Measurements from ENCODE around the gene DYDC2. TPM values are rescaled to one million over a fixed set of nuclear protein-coding genes. Genes with fewer than 3 reads are reported as not detected.
A peak's percentile ranks its signal among the peaks of the same experiment; 100 is the strongest.

The DYDC2 gene
- total RNA-seq, 1 experiment from 2014 or later = 2.8 TPM

GRCh38 chr10:80407812-80408241, 51.2 kb downstream of the DYDC2 start:
- Histone ChIP-seq H2BK5ac (ENCODE audit: insufficient read length, low read length) (no peak overlapping the region), H3K56ac (ENCODE audit: insufficient read length, low read depth, low read length) (no peak overlapping the region), H3K4me1 (ENCODE audit: insufficient read depth, low read length) (no peaks in the 10 kb centered on the region), H3K4me2 (ENCODE audit: insufficient read depth, insufficient read length, low read length) (peak overlapping the region; percentile 57), H4K20me1 (ENCODE audit: control insufficient read depth, insufficient read depth, insufficient read length) (no peaks in the 10 kb centered on the region), H2BK15ac (ENCODE audit: low read depth, low read length) (no peak overlapping the region), H4K5ac (ENCODE audit: insufficient read length, low read depth, low read length) (no peak overlapping the region), H2AFZ (ENCODE audit: low read length) (peak overlapping the region; percentile 9), H2BK12ac (ENCODE audit: insufficient read length, low read depth, low read length) (no peak overlapping the region), H3K14ac (ENCODE audit: insufficient read depth, low read length) (peak overlapping the region; percentile 19; the same call in 1 of the 2 replicates), H3K9me3 (ENCODE audit: control insufficient read depth, low read depth, low read length) (no peaks in the 10 kb centered on the region), H3K27me3 (ENCODE audit: insufficient read depth, low read length) (peaks cover 4% of the 10 kb centered on the region; the same call in 1 of the 2 replicates), H3K18ac (ENCODE audit: insufficient read length, low read depth, low read length) (peak overlapping the region; percentile 16), H3T11ph (ENCODE audit: low read length) (no peak overlapping the region), H4K8ac (replicated peaks; ENCODE audit: insufficient read length, low read depth, low read length) (no peak overlapping the region), H3K23me2 (ENCODE audit: insufficient read length, low read depth, low read length, poor library complexity, severe bottlenecking) (peaks cover 8% of the 10 kb centered on the region), H3K4ac (ENCODE audit: low read depth, low read length) (no peak overlapping the region), H2AK5ac (ENCODE audit: insufficient read length, low read length) (no peak overlapping the region), H3K23ac (ENCODE audit: insufficient read length, low read depth, low read length) (no peak overlapping the region), H2BK120ac (ENCODE audit: low read depth, low read length, poor library complexity, severe bottlenecking) (no peak overlapping the region), H4K91ac (ENCODE audit: insufficient read length, low read depth, low read length) (no peak overlapping the region), H2BK20ac (ENCODE audit: low read depth, low read length, poor library complexity, severe bottlenecking) (no peak overlapping the region), H3K27ac (ENCODE audit: insufficient read length, low read depth, low read length) (no peak overlapping the region), H3K79me2 (ENCODE audit: insufficient read depth, low read length) (no peaks in the 10 kb centered on the region), H3K9ac (ENCODE audit: extremely low read depth, insufficient read length, low read length) (peak overlapping the region; percentile 28), H3K79me1 (ENCODE audit: insufficient read depth, low read depth, low read length, poor library complexity, severe bottlenecking) (no peaks in the 10 kb centered on the region)
- H3K9me3 Mint-ChIP-seq = no peaks in the 10 kb centered on the region
- peak overlapping the region; percentile 79 to 88 for H3K4me3 Mint-ChIP-seq
- peaks cover 27 to 39% of the 10 kb centered on the region in 2 experiments for H3K4me1 Mint-ChIP-seq
- WGBS (ENCODE audit: extremely low coverage, insufficient read length, low lambda C conversion rate) = no CpG with 5 or more reads among the region's 16 CpGs
- peak overlapping the region in 2 of 3 experiments; percentile 74 to 90; a peak in 2 of 7 replicates for H3K27ac Mint-ChIP-seq
- DNase-seq = peak; percentile 57
- H3K27me3 Mint-ChIP-seq (ENCODE audit: low read depth) = peaks cover 31% of the 10 kb centered on the region
- TF ChIP-seq, protein P1, sequence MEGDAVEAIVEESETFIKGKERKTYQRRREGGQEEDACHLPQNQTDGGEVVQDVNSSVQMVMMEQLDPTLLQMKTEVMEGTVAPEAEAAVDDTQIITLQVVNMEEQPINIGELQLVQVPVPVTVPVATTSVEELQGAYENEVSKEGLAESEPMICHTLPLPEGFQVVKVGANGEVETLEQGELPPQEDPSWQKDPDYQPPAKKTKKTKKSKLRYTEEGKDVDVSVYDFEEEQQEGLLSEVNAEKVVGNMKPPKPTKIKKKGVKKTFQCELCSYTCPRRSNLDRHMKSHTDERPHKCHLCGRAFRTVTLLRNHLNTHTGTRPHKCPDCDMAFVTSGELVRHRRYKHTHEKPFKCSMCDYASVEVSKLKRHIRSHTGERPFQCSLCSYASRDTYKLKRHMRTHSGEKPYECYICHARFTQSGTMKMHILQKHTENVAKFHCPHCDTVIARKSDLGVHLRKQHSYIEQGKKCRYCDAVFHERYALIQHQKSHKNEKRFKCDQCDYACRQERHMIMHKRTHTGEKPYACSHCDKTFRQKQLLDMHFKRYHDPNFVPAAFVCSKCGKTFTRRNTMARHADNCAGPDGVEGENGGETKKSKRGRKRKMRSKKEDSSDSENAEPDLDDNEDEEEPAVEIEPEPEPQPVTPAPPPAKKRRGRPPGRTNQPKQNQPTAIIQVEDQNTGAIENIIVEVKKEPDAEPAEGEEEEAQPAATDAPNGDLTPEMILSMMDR (conservative IDR thresholded peaks at IDR 0.05) = 0 out of 3 replicates have a peak, but pooled peaks have one; percentile 7
- H3K36me3 Mint-ChIP-seq (ENCODE audit: insufficient read depth in 1 of 3, low read depth in 3 of 3) = peaks cover 2 to 11% (median 3%) of the 10 kb centered on the region in 3 experiments; a peak in 3 of 7 replicates
